ENCODE data around the gene TMEFF1.

- TF ChIP-seq CTCF (IDR thresholded peaks at IDR 0.05) (no peak), EP300 (IDR thresholded peaks at IDR 0.05) (no peak), POLR2A (IDR thresholded peaks at IDR 0.05) (no peak)
Measured at GRCh38 chr9:100555471-100555870, 82.5 kb downstream of the TMEFF1 start.
